HepG2 (cell line): ENCODE results near the gene CDC34. TPM values are rescaled to one million over a fixed set of nuclear protein-coding genes. Genes with fewer than 3 reads are reported as not detected.

ENCODE experiments used
- CHD2 ChIP-seq: IDR thresholded peaks from 2 replicates; pipeline ENCODE4 v1.6.1; 2011; ENCODE audit warnings: low read depth, low read length, improper control_type of control experiment
- DNMT3B ChIP-seq: conservative IDR thresholded peaks from 2 replicates; pipeline ENCODE4 v1.6.1; 2016; ENCODE audit warnings: missing biosample characterization, control low read depth
- KLF13 ChIP-seq: sonication (generic); formaldehyde crosslinking; IDR thresholded peaks from 2 replicates; pipeline ENCODE4 v1.4.0; 2020; ENCODE audit warnings: mild to moderate bottlenecking, missing genetic modification reagents
- NR3C1 ChIP-seq: sonication (generic); formaldehyde crosslinking; IDR thresholded peaks from 2 replicates; pipeline ENCODE4 v1.4.0; 2020; ENCODE audit warnings: missing genetic modification reagents
- POGZ ChIP-seq: sonication (generic); formaldehyde crosslinking; IDR thresholded peaks from 2 replicates; pipeline ENCODE4 v1.4.0; 2020; ENCODE audit warnings: mild to moderate bottlenecking, missing genetic modification reagents
- RXRA ChIP-seq: sonication (generic); formaldehyde crosslinking; IDR thresholded peaks from 2 replicates; pipeline ENCODE4 v1.5.1; 2020; ENCODE audit warnings: missing genetic modification reagents
- ZNF354B ChIP-seq: sonication (generic); formaldehyde crosslinking; IDR thresholded peaks from 2 replicates; pipeline ENCODE4 v1.8.0; 2022; ENCODE audit warnings: mild to moderate bottlenecking, missing genetic modification reagents
- polyA plus RNA-seq, 8 experiments: library from polyadenylated mRNA; depleted of rRNA in 3 of 8; stranded (reverse) in 7 of 8; unstranded in 1 of 8; fragments of >200 nt; fragmentation: Illumina TruSeq in 4 of 8; extraction: Trizol in 4 of 8; gene quantifications; 2 replicates each; pipeline versions ENCODE4 v1.2.1 to v1.2.3, GENCODE V29; 2011 to 2016; ENCODE audit warnings: low read depth in 4 of 8, missing spikeins in 1 of 8, mixed read lengths in 1 of 8; ENCODE audit not compliant: insufficient read depth in 1 of 8
- total RNA-seq, 5 experiments: library from RNA; depleted of rRNA; stranded (reverse); fragments of >200 nt; fragmentation: Illumina TruSeq; extraction: Trizol; gene quantifications; 2 replicates each; pipeline ENCODE4 v1.2.3, GENCODE V29; 2016; ENCODE audit warnings: low read depth in 1 of 5
- TF ChIP-seq, protein P1 (sequence below): sonication (generic); formaldehyde crosslinking; IDR thresholded peaks from one replicate; pipeline ENCODE4 v1.5.1; 2020; ENCODE audit warnings: mild to moderate bottlenecking, missing genetic modification reagents; ENCODE audit errors: not compliant biosample characterization
- TF ChIP-seq, protein P2 (sequence below): sonication (generic); formaldehyde crosslinking; IDR thresholded peaks from 2 replicates; pipeline ENCODE4 v1.9.0; 2021; ENCODE audit warnings: mild to moderate bottlenecking, missing genetic modification reagents
- TF ChIP-seq, protein P3 (sequence below): conservative IDR thresholded peaks from 2 replicates; pipeline ENCODE4 v1.6.1; 2018; ENCODE audit warnings: missing genetic modification reagents
- TF ChIP-seq, protein P4 (sequence below): fragments of 450-650 bp; IDR thresholded peaks from 2 replicates; pipeline ENCODE4 v1.6.1; 2016

The CDC34 gene
- total and polyA plus RNA-seq, 2 of the 13 experiments (the other 11 are each of a cell fraction or from before 2014, with no cell fraction given), result 138 to 150 TPM

DNA sequence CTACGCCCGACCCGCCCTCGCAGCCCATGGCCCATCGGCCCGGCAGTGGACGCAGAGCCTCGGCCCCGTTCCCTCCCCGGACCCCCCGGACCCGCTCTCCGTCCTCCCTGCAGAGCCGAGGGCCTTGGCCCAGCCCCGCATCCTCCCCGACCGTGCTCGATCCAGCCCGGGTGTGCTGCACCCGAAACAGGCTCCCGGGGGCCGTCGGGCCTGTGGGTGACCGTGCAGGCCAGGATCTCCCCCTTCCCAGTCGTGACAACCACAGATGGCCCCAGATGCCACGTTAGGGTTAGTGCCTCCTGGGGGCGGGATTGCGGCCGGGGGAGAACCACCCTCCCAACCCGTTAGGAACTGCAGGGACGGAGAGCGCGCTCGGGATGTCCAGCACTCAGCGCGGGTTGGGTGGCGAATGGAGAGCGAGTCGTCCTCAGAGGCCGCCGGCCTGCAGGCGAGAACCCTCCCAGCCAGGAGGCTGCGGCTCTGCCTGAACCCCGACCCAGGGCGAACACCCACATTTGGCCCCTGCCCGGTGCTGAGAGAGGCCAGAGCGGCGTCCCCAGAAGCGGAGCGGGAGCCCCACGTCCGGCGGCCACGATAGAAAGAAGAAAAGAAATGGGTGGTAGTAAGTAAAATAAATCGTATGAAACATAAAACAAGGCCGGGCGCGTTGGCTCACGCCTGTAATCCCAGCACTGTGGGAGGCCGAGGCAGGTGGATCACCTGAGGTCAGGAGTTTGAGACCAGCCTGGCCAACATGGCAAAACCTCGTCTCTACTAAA lies 42.0 kb upstream of the CDC34 start (continued):
- TF ChIP-seq, protein P1, sequence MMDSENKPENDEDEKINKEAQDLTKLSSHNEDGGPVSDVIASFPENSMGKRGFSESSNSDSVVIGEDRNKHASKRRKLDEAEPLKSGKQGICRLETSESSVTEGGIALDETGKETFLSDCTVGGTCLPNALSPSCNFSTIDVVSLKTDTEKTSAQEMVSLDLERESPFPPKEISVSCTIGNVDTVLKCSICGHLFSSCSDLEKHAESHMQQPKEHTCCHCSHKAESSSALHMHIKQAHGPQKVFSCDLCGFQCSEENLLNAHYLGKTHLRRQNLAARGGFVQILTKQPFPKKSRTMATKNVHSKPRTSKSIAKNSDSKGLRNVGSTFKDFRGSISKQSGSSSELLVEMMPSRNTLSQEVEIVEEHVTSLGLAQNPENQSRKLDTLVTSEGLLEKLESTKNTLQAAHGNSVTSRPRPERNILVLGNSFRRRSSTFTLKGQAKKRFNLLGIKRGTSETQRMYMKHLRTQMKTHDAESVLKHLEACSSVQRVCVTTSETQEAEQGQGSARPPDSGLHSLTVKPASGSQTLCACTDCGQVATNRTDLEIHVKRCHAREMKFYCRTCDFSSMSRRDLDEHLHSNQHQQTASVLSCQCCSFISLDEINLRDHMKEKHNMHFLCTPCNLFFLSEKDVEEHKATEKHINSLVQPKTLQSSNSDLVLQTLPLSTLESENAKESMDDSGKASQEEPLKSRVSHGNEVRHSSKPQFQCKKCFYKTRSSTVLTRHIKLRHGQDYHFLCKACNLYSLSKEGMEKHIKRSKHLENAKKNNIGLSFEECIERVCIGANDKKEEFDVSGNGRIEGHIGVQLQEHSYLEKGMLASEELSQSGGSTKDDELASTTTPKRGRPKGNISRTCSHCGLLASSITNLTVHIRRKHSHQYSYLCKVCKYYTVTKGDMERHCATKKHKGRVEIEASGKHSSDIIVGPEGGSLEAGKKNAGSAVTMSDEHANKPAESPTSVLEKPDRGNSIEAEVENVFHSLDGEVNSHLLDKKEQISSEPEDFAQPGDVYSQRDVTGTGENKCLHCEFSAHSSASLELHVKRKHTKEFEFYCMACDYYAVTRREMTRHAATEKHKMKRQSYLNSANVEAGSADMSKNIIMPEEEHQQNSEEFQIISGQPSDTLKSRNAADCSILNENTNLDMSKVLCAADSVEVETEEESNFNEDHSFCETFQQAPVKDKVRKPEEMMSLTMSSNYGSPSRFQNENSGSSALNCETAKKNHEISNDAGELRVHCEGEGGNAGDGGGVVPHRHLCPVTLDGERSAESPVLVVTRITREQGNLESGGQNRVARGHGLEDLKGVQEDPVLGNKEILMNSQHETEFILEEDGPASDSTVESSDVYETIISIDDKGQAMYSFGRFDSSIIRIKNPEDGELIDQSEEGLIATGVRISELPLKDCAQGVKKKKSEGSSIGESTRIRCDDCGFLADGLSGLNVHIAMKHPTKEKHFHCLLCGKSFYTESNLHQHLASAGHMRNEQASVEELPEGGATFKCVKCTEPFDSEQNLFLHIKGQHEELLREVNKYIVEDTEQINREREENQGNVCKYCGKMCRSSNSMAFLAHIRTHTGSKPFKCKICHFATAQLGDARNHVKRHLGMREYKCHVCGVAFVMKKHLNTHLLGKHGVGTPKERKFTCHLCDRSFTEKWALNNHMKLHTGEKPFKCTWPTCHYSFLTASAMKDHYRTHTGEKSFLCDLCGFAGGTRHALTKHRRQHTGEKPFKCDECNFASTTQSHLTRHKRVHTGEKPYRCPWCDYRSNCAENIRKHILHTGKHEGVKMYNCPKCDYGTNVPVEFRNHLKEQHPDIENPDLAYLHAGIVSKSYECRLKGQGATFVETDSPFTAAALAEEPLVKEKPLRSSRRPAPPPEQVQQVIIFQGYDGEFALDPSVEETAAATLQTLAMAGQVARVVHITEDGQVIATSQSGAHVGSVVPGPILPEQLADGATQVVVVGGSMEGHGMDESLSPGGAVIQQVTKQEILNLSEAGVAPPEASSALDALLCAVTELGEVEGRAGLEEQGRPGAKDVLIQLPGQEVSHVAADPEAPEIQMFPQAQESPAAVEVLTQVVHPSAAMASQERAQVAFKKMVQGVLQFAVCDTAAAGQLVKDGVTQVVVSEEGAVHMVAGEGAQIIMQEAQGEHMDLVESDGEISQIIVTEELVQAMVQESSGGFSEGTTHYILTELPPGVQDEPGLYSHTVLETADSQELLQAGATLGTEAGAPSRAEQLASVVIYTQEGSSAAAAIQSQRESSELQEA (CRISPR knock-in tag), result no peak
- TF ChIP-seq DNMT3B (no peak), POGZ (no peak), CHD2 (no peak), ZNF354B (CRISPR knock-in tag) (no peak), KLF13 (no peak), NR3C1 (CRISPR knock-in tag) (no peak), RXRA (0 out of 2 replicates have a peak, but pooled peaks have one; percentile 33)
- TF ChIP-seq, protein P2, sequence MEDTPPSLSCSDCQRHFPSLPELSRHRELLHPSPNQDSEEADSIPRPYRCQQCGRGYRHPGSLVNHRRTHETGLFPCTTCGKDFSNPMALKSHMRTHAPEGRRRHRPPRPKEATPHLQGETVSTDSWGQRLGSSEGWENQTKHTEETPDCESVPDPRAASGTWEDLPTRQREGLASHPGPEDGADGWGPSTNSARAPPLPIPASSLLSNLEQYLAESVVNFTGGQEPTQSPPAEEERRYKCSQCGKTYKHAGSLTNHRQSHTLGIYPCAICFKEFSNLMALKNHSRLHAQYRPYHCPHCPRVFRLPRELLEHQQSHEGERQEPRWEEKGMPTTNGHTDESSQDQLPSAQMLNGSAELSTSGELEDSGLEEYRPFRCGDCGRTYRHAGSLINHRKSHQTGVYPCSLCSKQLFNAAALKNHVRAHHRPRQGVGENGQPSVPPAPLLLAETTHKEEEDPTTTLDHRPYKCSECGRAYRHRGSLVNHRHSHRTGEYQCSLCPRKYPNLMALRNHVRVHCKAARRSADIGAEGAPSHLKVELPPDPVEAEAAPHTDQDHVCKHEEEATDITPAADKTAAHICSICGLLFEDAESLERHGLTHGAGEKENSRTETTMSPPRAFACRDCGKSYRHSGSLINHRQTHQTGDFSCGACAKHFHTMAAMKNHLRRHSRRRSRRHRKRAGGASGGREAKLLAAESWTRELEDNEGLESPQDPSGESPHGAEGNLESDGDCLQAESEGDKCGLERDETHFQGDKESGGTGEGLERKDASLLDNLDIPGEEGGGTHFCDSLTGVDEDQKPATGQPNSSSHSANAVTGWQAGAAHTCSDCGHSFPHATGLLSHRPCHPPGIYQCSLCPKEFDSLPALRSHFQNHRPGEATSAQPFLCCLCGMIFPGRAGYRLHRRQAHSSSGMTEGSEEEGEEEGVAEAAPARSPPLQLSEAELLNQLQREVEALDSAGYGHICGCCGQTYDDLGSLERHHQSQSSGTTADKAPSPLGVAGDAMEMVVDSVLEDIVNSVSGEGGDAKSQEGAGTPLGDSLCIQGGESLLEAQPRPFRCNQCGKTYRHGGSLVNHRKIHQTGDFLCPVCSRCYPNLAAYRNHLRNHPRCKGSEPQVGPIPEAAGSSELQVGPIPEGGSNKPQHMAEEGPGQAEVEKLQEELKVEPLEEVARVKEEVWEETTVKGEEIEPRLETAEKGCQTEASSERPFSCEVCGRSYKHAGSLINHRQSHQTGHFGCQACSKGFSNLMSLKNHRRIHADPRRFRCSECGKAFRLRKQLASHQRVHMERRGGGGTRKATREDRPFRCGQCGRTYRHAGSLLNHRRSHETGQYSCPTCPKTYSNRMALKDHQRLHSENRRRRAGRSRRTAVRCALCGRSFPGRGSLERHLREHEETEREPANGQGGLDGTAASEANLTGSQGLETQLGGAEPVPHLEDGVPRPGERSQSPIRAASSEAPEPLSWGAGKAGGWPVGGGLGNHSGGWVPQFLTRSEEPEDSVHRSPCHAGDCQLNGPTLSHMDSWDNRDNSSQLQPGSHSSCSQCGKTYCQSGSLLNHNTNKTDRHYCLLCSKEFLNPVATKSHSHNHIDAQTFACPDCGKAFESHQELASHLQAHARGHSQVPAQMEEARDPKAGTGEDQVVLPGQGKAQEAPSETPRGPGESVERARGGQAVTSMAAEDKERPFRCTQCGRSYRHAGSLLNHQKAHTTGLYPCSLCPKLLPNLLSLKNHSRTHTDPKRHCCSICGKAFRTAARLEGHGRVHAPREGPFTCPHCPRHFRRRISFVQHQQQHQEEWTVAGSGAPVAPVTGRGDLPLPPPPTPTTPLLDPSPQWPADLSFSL (CRISPR knock-in tag), result no peak
- TF ChIP-seq, protein P3, sequence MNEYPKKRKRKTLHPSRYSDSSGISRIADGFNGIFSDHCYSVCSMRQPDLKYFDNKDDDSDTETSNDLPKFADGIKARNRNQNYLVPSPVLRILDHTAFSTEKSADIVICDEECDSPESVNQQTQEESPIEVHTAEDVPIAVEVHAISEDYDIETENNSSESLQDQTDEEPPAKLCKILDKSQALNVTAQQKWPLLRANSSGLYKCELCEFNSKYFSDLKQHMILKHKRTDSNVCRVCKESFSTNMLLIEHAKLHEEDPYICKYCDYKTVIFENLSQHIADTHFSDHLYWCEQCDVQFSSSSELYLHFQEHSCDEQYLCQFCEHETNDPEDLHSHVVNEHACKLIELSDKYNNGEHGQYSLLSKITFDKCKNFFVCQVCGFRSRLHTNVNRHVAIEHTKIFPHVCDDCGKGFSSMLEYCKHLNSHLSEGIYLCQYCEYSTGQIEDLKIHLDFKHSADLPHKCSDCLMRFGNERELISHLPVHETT, result no peak
- TF ChIP-seq, protein P4, sequence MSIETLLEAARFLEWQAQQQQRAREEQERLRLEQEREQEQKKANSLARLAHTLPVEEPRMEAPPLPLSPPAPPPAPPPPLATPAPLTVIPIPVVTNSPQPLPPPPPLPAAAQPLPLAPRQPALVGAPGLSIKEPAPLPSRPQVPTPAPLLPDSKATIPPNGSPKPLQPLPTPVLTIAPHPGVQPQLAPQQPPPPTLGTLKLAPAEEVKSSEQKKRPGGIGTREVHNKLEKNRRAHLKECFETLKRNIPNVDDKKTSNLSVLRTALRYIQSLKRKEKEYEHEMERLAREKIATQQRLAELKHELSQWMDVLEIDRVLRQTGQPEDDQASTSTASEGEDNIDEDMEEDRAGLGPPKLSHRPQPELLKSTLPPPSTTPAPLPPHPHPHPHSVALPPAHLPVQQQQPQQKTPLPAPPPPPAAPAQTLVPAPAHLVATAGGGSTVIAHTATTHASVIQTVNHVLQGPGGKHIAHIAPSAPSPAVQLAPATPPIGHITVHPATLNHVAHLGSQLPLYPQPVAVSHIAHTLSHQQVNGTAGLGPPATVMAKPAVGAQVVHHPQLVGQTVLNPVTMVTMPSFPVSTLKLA, result no peak
